ENCODE data around the gene MCC. TPM values are rescaled to one million over a fixed set of nuclear protein-coding genes. Genes with fewer than 3 reads are reported as not detected.

The MCC gene
- total RNA-seq, 1 experiment from 2014 or later, result 0.41 TPM

GRCh38 chr5:113223831-113224604 is 264.2 kb downstream of the MCC start:
- TF ChIP-seq SIN3A (IDR thresholded peaks at IDR 0.05; ENCODE audit: borderline replicate concordance, insufficient read depth, low read depth, low read length), result no peak
- TF ChIP-seq REST (IDR thresholded peaks at IDR 0.05; ENCODE audit: insufficient read depth in 1 of 2, low read depth in 2 of 2, low read length in 1 of 2), result no peak
- no peak for TF ChIP-seq TCF7L2 (IDR thresholded peaks at IDR 0.05; ENCODE audit: low read depth, low read length)
- no peak for TF ChIP-seq CTCF (IDR thresholded peaks at IDR 0.05)
- no peak for TF ChIP-seq POLR2AphosphoS5 (IDR thresholded peaks at IDR 0.05; ENCODE audit: low read depth, low read length)
- no peak for ATAC-seq
- Histone ChIP-seq H3K36me3 (ENCODE audit: control insufficient read depth, insufficient read depth, low read length) (no peaks in the 10 kb centered on the region), H3K27me3 (ENCODE audit: control insufficient read depth, insufficient read depth, low read length) (peaks cover 5% of the 10 kb centered on the region), H3K27ac (ENCODE audit: low read length) (no peak overlapping the region), H3K9me3 (ENCODE audit: control insufficient read depth, insufficient read depth, low read depth, low read length) (no peaks in the 10 kb centered on the region), H3K4me1 (ENCODE audit: control insufficient read depth, insufficient read depth, low read length) (no peaks in the 10 kb centered on the region), H3K4me3 (ENCODE audit: low read depth in 2 of 2, low read length in 2 of 2) (no peak overlapping the region)
- intact Hi-C loops (cut with micrococcal nuclease; ENCODE audit: unreplicated experiment) (no loop called here), in situ Hi-C loops (cut with HindIII; ENCODE audit: low pct_unique_long_range_greater_than_20kb, low sequenced_read_pairs) (no loop called here)
- DNase-seq (ENCODE audit: low read depth, low spot score), result no peak
- ChIA-PET POLR2A (no interaction called here), CTCF (no interaction called here)
- no TSS peak for BruUV-seq (replicated peaks)

GRCh38 chr5:113223315-113223714 is 264.9 kb downstream of the MCC start:
- in situ Hi-C loops (cut with HindIII; ENCODE audit: low pct_unique_long_range_greater_than_20kb, low sequenced_read_pairs), result no loop called here
- Histone ChIP-seq H3K4me1 (ENCODE audit: control insufficient read depth, insufficient read depth, low read length) (no peaks in the 10 kb centered on the region; the same call in 1 of the 2 replicates), H3K4me3 (ENCODE audit: low read depth in 2 of 2, low read length in 2 of 2) (no peak overlapping the region), H3K9me3 (ENCODE audit: control insufficient read depth, insufficient read depth, low read depth, low read length) (no peaks in the 10 kb centered on the region), H3K27ac (ENCODE audit: low read length) (no peak overlapping the region), H3K36me3 (ENCODE audit: control insufficient read depth, insufficient read depth, low read length) (no peaks in the 10 kb centered on the region), H3K27me3 (ENCODE audit: control insufficient read depth, insufficient read depth, low read length) (peaks cover 4% of the 10 kb centered on the region)
- BruUV-seq (replicated peaks), result no TSS peak
- ATAC-seq, result no peak
- POLR2A ChIA-PET, result no interaction called here
- intact Hi-C loops (cut with micrococcal nuclease; ENCODE audit: unreplicated experiment), result no loop called here
- DNase-seq (ENCODE audit: low read depth, low spot score), result no peak
- TF ChIP-seq SIN3A (IDR thresholded peaks at IDR 0.05; ENCODE audit: borderline replicate concordance, insufficient read depth, low read depth, low read length) (no peak), TCF7L2 (IDR thresholded peaks at IDR 0.05; ENCODE audit: low read depth, low read length) (no peak), POLR2AphosphoS5 (IDR thresholded peaks at IDR 0.05; ENCODE audit: low read depth, low read length) (no peak), REST (IDR thresholded peaks at IDR 0.05; ENCODE audit: insufficient read depth in 1 of 2, low read depth in 2 of 2, low read length in 1 of 2) (no peak), CTCF (IDR thresholded peaks at IDR 0.05) (no peak)
- CTCF ChIA-PET, result no interaction called here

All from Panc1 (cell line).